Loucy (cell line): ENCODE data around the gene ZNF750.

Source experiments
- H2AFZ ChIP-seq: fragments of 200-600 bp; sonication (generic); 2 replicates; pipeline ENCODE4 v1.6.0; 2016; ENCODE audit warnings: antibody characterized with exemption, mild to moderate bottlenecking, low read length, moderate library complexity
- H3F3A ChIP-seq: fragments of 200-600 bp; 2 replicates; pipeline ENCODE4 v1.6.0; 2016; ENCODE audit warnings: antibody characterized with exemption, low read depth, mild to moderate bottlenecking
- H3K27me3 ChIP-seq: fragments of 200-600 bp; sonication (generic); 2 replicates; pipeline ENCODE4 v1.6.1; 2014; ENCODE audit warnings: low read length, mild to moderate bottlenecking; ENCODE audit not compliant: insufficient read depth, poor library complexity, severe bottlenecking
- H3K36me3 ChIP-seq: fragments of 200-600 bp; sonication (generic); 2 replicates; pipeline ENCODE4 v1.6.1; 2016; ENCODE audit warnings: low read length; ENCODE audit not compliant: insufficient read depth
- H3K4me1 ChIP-seq: fragments of 200-600 bp; sonication (generic); 2 replicates; pipeline ENCODE4 v1.5.1; 2014; ENCODE audit warnings: low read length, mild to moderate bottlenecking; ENCODE audit not compliant: insufficient read depth, poor library complexity, severe bottlenecking
- H3K4me2 ChIP-seq: fragments of 200-600 bp; sonication (generic); 2 replicates; pipeline ENCODE4 v1.6.0; 2014; ENCODE audit warnings: antibody characterized with exemption, low read length, low read depth, mild to moderate bottlenecking; ENCODE audit not compliant: poor library complexity, severe bottlenecking
- H3K4me3 ChIP-seq: fragments of 200-600 bp; sonication (generic); 2 replicates; pipeline ENCODE4 v1.5.1; 2014; ENCODE audit warnings: low read length, mild to moderate bottlenecking, mixed read lengths; ENCODE audit not compliant: poor library complexity, severe bottlenecking
- H3K79me2 ChIP-seq: fragments of 200-600 bp; sonication (generic); 2 replicates; pipeline ENCODE4 v1.6.1; 2014; ENCODE audit warnings: low read length; ENCODE audit not compliant: insufficient read depth
- H3K9ac ChIP-seq: fragments of 200-600 bp; sonication (generic); 2 replicates; pipeline ENCODE4 v1.6.0; 2014; ENCODE audit warnings: mild to moderate bottlenecking, low read depth, low read length, moderate library complexity; ENCODE audit not compliant: poor library complexity, severe bottlenecking
- H3K9me2 ChIP-seq: fragments of 200-600 bp; sonication (generic); replicated peaks from 2 replicates; pipeline ENCODE4 v1.6.1; 2016; ENCODE audit warnings: low read depth, low read length, mixed read lengths
- H3K9me3 ChIP-seq: fragments of 200-600 bp; sonication (generic); 2 replicates; pipeline ENCODE4 v1.6.1; 2014; ENCODE audit warnings: mild to moderate bottlenecking, antibody characterized with exemption, low read length, low read depth; ENCODE audit not compliant: insufficient read depth
- H4K20me1 ChIP-seq: fragments of 200-600 bp; sonication (generic); 2 replicates; pipeline ENCODE4 v1.6.0; 2014; ENCODE audit warnings: antibody characterized with exemption, low read length, mild to moderate bottlenecking; ENCODE audit not compliant: insufficient read depth, poor library complexity, severe bottlenecking
- CTCF ChIP-seq: fragments of 200-600 bp; sonication (generic); conservative IDR thresholded peaks from 2 replicates; pipeline ENCODE4 v1.5.1; 2014; ENCODE audit warnings: mild to moderate bottlenecking, antibody characterized with exemption, low read length
- EZH2phosphoT487 ChIP-seq: fragments of 200-600 bp; IDR thresholded peaks from 2 replicates; pipeline ENCODE4 v1.6.1; 2018; ENCODE audit warnings: antibody characterized with exemption, mild to moderate bottlenecking, moderate library complexity, borderline replicate concordance

The ZNF750 gene

GRCh38 chr17:82840431-82840831, 609 bp upstream of the ZNF750 start:
- H3K9me3 ChIP-seq = no peaks in the 10 kb centered on the region
- H2AFZ ChIP-seq = no peak overlapping the region
- TF ChIP-seq EZH2phosphoT487 (no peak), CTCF (no peak)
- H3K9me2 ChIP-seq = no peaks in the 10 kb centered on the region
- H3K27me3 ChIP-seq = no peaks in the 10 kb centered on the region
- no peaks in the 10 kb centered on the region for H3F3A ChIP-seq
- no peak overlapping the region for H3K4me2 ChIP-seq
- H3K4me3 ChIP-seq = no peak overlapping the region
- H3K4me1 ChIP-seq = no peaks in the 10 kb centered on the region
- H3K9ac ChIP-seq = no peak overlapping the region
- no peaks in the 10 kb centered on the region for H3K79me2 ChIP-seq
- H4K20me1 ChIP-seq = no peaks in the 10 kb centered on the region
- H3K36me3 ChIP-seq = peaks cover 19% of the 10 kb centered on the region; the same call in 1 of the 2 replicates

GRCh38 chr17:82838386-82839063, 1.3 kb downstream of the ZNF750 start:
- H3K9ac ChIP-seq = no peak overlapping the region
- peaks cover 21% of the 10 kb centered on the region; the same call in 1 of the 2 replicates for H3K36me3 ChIP-seq
- no peaks in the 10 kb centered on the region for H3K9me3 ChIP-seq
- H3K4me3 ChIP-seq = no peak overlapping the region
- no peaks in the 10 kb centered on the region for H4K20me1 ChIP-seq
- no peaks in the 10 kb centered on the region for H3K79me2 ChIP-seq
- no peaks in the 10 kb centered on the region for H3F3A ChIP-seq
- no peaks in the 10 kb centered on the region for H3K9me2 ChIP-seq
- TF ChIP-seq EZH2phosphoT487 (no peak), CTCF (no peak)
- no peaks in the 10 kb centered on the region for H3K27me3 ChIP-seq
- no peak overlapping the region for H3K4me2 ChIP-seq
- H2AFZ ChIP-seq = no peak overlapping the region
- no peaks in the 10 kb centered on the region for H3K4me1 ChIP-seq

GRCh38 chr17:82837586-82838320, 2.1 kb downstream of the ZNF750 start:
- no peaks in the 10 kb centered on the region for H3K27me3 ChIP-seq
- no peaks in the 10 kb centered on the region for H3F3A ChIP-seq
- no peaks in the 10 kb centered on the region for H3K9me2 ChIP-seq
- no peak overlapping the region for H3K9ac ChIP-seq
- no peaks in the 10 kb centered on the region for H3K79me2 ChIP-seq
- H3K9me3 ChIP-seq = no peaks in the 10 kb centered on the region
- H4K20me1 ChIP-seq = no peaks in the 10 kb centered on the region
- TF ChIP-seq EZH2phosphoT487 (no peak), CTCF (no peak)
- H2AFZ ChIP-seq = no peak overlapping the region
- no peak overlapping the region for H3K4me3 ChIP-seq
- H3K4me1 ChIP-seq = no peaks in the 10 kb centered on the region
- H3K4me2 ChIP-seq = no peak overlapping the region
- H3K36me3 ChIP-seq = peaks cover 28% of the 10 kb centered on the region; the same call in 1 of the 2 replicates
